ENCODE measurements around the gene RNF123. TPM values are rescaled to one million over a fixed set of nuclear protein-coding genes. Genes with fewer than 3 reads are reported as not detected.
A peak's percentile ranks its signal among the peaks of the same experiment; 100 is the strongest.

RNF123 gene
- polyA plus RNA-seq, 1 of the 3 experiments (the other 2 are of a cell fraction): 48.1 TPM

DNA sequence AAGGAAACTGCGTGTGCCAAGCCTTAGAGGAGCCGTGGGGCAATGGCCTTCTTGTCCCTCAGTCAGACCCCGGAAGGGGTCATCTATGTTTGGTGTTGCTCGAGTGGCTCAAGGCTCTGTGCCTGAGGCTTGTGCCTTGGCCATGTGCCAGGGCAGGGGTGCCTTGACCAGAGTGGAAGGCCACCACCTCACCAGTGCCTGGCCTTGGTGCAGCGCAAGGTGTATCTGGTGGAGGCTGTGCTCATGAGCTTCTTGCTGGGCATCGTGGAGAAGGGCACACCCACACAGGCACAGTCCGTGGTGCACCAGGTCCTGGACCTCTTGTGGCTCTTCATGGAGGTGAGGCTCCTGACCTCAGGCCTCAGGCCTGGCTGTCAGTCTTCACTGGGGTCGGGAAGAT, 10.7 kb downstream of the RNF123 start:
- ChIA-PET CTCF (interaction anchor here (1.4 to 8.1 kb wide), 3 partner anchors 11 to 160 kb away, joined by 3 to 76 read pairs (median 19); partner anchors contain the start of gene AMIGO3), POLR2A (no interaction called here)
- Histone ChIP-seq H3K4me1 (ENCODE audit: control insufficient read depth in 1 of 2, insufficient read depth in 2 of 2, low read depth in 1 of 2, low read length in 1 of 2) (no peaks in the 10 kb centered on the region), H3K9me2 (no peaks in the 10 kb centered on the region), H2AFZ (ENCODE audit: low read depth) (no peak overlapping the region), H3K27ac (ENCODE audit: low read depth in 2 of 2, low read length in 1 of 2) (no peak overlapping the region), H3K9me3 (no peaks in the 10 kb centered on the region), H3K36me3 (replicated peaks in 1 of 2; ENCODE audit: control insufficient read depth in 1 of 2, insufficient read depth in 2 of 2, low read length in 1 of 2) (peaks cover 0 to 38% of the 10 kb centered on the region in 2 experiments), H3F3A (replicated peaks; ENCODE audit: insufficient read depth) (no peaks in the 10 kb centered on the region), H3K27me3 (ENCODE audit: insufficient read depth) (no peaks in the 10 kb centered on the region), H3K4me3 (ENCODE audit: low read depth in 2 of 2, low read length in 1 of 2) (no peak overlapping the region), H3K79me2 (ENCODE audit: insufficient read depth) (no peaks in the 10 kb centered on the region), H3K9ac (no peak overlapping the region), H3K4me2 (no peak overlapping the region), H4K20me1 (ENCODE audit: insufficient read depth) (no peaks in the 10 kb centered on the region)
- 78% methylated on average over 4 of the region's 8 CpGs for WGBS (ENCODE audit: low lambda C conversion rate)
- no peak for DNase-seq
- TF ChIP-seq JUND (IDR thresholded peaks at IDR 0.05): no peak
- TF ChIP-seq USF2 (IDR thresholded peaks at IDR 0.05; ENCODE audit: borderline replicate concordance, low read depth, low read length): no peak
- TF ChIP-seq, protein P1, sequence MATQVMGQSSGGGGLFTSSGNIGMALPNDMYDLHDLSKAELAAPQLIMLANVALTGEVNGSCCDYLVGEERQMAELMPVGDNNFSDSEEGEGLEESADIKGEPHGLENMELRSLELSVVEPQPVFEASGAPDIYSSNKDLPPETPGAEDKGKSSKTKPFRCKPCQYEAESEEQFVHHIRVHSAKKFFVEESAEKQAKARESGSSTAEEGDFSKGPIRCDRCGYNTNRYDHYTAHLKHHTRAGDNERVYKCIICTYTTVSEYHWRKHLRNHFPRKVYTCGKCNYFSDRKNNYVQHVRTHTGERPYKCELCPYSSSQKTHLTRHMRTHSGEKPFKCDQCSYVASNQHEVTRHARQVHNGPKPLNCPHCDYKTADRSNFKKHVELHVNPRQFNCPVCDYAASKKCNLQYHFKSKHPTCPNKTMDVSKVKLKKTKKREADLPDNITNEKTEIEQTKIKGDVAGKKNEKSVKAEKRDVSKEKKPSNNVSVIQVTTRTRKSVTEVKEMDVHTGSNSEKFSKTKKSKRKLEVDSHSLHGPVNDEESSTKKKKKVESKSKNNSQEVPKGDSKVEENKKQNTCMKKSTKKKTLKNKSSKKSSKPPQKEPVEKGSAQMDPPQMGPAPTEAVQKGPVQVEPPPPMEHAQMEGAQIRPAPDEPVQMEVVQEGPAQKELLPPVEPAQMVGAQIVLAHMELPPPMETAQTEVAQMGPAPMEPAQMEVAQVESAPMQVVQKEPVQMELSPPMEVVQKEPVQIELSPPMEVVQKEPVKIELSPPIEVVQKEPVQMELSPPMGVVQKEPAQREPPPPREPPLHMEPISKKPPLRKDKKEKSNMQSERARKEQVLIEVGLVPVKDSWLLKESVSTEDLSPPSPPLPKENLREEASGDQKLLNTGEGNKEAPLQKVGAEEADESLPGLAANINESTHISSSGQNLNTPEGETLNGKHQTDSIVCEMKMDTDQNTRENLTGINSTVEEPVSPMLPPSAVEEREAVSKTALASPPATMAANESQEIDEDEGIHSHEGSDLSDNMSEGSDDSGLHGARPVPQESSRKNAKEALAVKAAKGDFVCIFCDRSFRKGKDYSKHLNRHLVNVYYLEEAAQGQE (IDR thresholded peaks at IDR 0.05; ENCODE audit: low read depth, low read length): no peak
- TF ChIP-seq NRF1 (IDR thresholded peaks at IDR 0.05; ENCODE audit: low read depth, low read length): no peak
- TF ChIP-seq EP300 (IDR thresholded peaks at IDR 0.05; ENCODE audit: borderline replicate concordance in 1 of 2, low read depth in 1 of 2, low read length in 1 of 2): no peak
- TF ChIP-seq EZH2phosphoT487 (IDR thresholded peaks at IDR 0.05; ENCODE audit: borderline replicate concordance, low read depth): no peak

DNA sequence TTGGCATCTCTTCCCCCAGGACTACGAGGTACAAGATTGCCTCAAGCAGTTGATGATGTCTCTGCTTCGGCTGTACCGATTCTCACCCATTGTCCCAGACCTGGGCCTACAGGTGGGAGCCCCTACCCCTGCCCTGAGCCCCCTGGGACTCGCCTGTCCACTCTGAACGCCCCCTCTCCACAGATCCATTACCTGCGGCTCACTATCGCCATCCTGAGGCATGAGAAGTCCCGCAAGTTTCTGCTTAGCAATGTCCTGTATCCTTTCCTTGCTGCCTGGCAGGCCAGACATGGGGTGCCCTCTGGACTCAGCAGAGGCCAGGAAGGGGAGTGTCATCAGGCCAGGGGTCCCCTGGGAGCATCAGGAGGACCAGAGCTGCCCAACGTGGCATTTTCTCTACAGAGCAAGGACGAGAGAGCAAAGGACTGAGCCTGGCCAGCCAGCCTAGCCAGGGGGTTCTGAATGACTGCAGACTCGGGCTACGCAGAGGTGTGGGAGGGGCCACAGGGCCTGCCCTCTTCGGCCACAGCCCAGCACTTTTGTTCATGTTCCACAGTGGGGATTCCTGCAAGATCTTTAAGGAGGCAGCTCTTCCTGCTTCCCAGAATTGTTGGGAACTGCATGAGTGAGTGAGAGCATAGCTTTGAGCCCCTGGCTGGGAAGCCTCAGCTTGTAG, 11.2 kb downstream of the RNF123 start:
- H4K20me1 ChIP-seq (ENCODE audit: insufficient read depth): no peaks in the 10 kb centered on the region
- H3K4me3 ChIP-seq (ENCODE audit: low read depth in 2 of 2, low read length in 1 of 2): no peak overlapping the region
- no peaks in the 10 kb centered on the region for H3K27me3 ChIP-seq (ENCODE audit: insufficient read depth)
- H3K27ac ChIP-seq (ENCODE audit: low read depth in 2 of 2, low read length in 1 of 2): no peak overlapping the region
- TF ChIP-seq CTCF (IDR thresholded peaks at IDR 0.05) (peak; percentile 34), YY1 (IDR thresholded peaks at IDR 0.05; ENCODE audit: low read depth) (no peak), JUND (IDR thresholded peaks at IDR 0.05) (no peak), TEAD4 (IDR thresholded peaks at IDR 0.05; ENCODE audit: borderline replicate concordance, insufficient read depth) (no peak), FOXM1 (IDR thresholded peaks at IDR 0.05; ENCODE audit: low read depth) (no peak)
- TF ChIP-seq, protein P1 (IDR thresholded peaks at IDR 0.05; ENCODE audit: low read depth, low read length): no peak
- no peaks in the 10 kb centered on the region for H3K9me3 ChIP-seq
- no peaks in the 10 kb centered on the region for H3K79me2 ChIP-seq (ENCODE audit: insufficient read depth)
- H3K9me2 ChIP-seq: no peaks in the 10 kb centered on the region
- ChIA-PET CTCF (interaction anchor here (0.7 to 8.1 kb wide), 15 partner anchors 9 to 401 kb away, joined by 3 to 76 read pairs (median 6); partner anchors contain the start of genes AMIGO3 and GMPPB), POLR2A (interaction anchor here (0.9 kb wide), 1 partner anchor 18 kb away, joined by 3 read pairs; no protein-coding TSS in a partner anchor)
- 73% methylated on average over 13 of the region's 13 CpGs for WGBS (ENCODE audit: low lambda C conversion rate)
- H3K36me3 ChIP-seq (replicated peaks in 1 of 2; ENCODE audit: control insufficient read depth in 1 of 2, insufficient read depth in 2 of 2, low read length in 1 of 2): peaks cover 0 to 38% of the 10 kb centered on the region in 2 experiments
- no peak overlapping the region for H2AFZ ChIP-seq (ENCODE audit: low read depth)
- H3K4me2 ChIP-seq: no peak overlapping the region
- no peak overlapping the region for H3K9ac ChIP-seq
- no peaks in the 10 kb centered on the region for H3F3A ChIP-seq (replicated peaks; ENCODE audit: insufficient read depth)
- no peaks in the 10 kb centered on the region for H3K4me1 ChIP-seq (ENCODE audit: control insufficient read depth in 1 of 2, insufficient read depth in 2 of 2, low read depth in 1 of 2, low read length in 1 of 2)
- DNase-seq: no peak

Data from SK-N-SH (cell line).